Breast epithelium (tissue), 4 donors: ENCODE data around the gene VPS25. TPM values are rescaled to one million over a fixed set of nuclear protein-coding genes. Genes with fewer than 3 reads are reported as not detected.

Experiments
- DNase-seq, 2 donors: peaks; one replicate each; pipeline ENCODE4 v3.0.0-alpha.2; 2019; ENCODE audit warnings: low spot score in 2 of 2
- H3K27ac ChIP-seq, 2 donors: fragments of 200-600 bp; sonication (generic) in 1 of 2; one replicate each; pipeline ENCODE4 v1.5.1; 2016 to 2019; ENCODE audit warnings: mild to moderate bottlenecking in 1 of 2
- H3K27me3 ChIP-seq, 2 donors: fragments of 200-600 bp; sonication (generic) in 1 of 2; one replicate each; pipeline versions ENCODE4 v1.5.1 to v1.6.0; 2017 to 2019; ENCODE audit warnings: control low read depth in 1 of 2, mild to moderate bottlenecking in 1 of 2
- H3K36me3 ChIP-seq: fragments of 200-600 bp; one replicate; pipeline ENCODE4 v1.5.1; 2019
- H3K4me1 ChIP-seq, 2 donors: fragments of 200-600 bp; sonication (generic); one replicate each; pipeline ENCODE4 v1.5.1; 2016 to 2019; ENCODE audit warnings: control low read depth in 1 of 2
- H3K4me3 ChIP-seq, 3 donors: fragments of 200-600 bp; sonication (generic); 1 replicate in 2 of 3; 2 replicates in 1 of 3; pipeline ENCODE4 v1.5.1; 2016 to 2019; ENCODE audit warnings: mild to moderate bottlenecking in 3 of 3, moderate library complexity in 2 of 3
- H3K9me3 ChIP-seq, 2 donors: fragments of 200-600 bp; sonication (generic) in 1 of 2; one replicate each; pipeline ENCODE4 v1.5.1; 2016 to 2019; ENCODE audit warnings: control low read depth in 1 of 2
- POLR2A ChIP-seq: fragments of 450-650 bp; IDR thresholded peaks from one replicate; pipeline ENCODE4 v1.6.1; 2016; ENCODE audit warnings: antibody characterized with exemption, mild to moderate bottlenecking, moderate library complexity
- POLR2AphosphoS5 ChIP-seq, 3 donors: sonication (generic); formaldehyde crosslinking; IDR thresholded peaks; one replicate each; pipeline ENCODE4 v1.6.1; 2017; ENCODE audit warnings: antibody characterized with exemption in 3 of 3
- intact Hi-C: fragments of 100-400 bp; cut with DNase I; formaldehyde crosslinking; loops from one replicate; pipeline ENCODE4 v1.15.1; 2023; ENCODE audit warnings: low total_unique reads
- total RNA-seq, 3 donors: library from RNA; depleted of rRNA; stranded (reverse); fragments of >200 nt; gene quantifications; one replicate each; pipeline ENCODE4 v1.1.0, GENCODE V29; 2016
- TF ChIP-seq, protein P1 (sequence below), 3 donors: fragments of 450-650 bp; IDR thresholded peaks; one replicate each; pipeline ENCODE4 v1.5.1; 2016 to 2017; ENCODE audit warnings: antibody characterized with exemption in 3 of 3, mild to moderate bottlenecking in 3 of 3, moderate library complexity in 3 of 3

VPS25 gene
- total RNA-seq, 3 donors from 2014 or later: 53.4 to 70.4 (median 61.9) TPM

- Histone ChIP-seq H3K27me3 (no peaks in the 10 kb centered on the region), H3K36me3 (no peaks in the 10 kb centered on the region), H3K27ac (peak overlapping the region; percentile 81), H3K4me1 (peaks cover 4 to 12% of the 10 kb centered on the region in 2 donors), H3K9me3 (no peaks in the 10 kb centered on the region), H3K4me3 (peak overlapping the region; percentile 71 to 88 (median 75))
- TF ChIP-seq, protein P1, sequence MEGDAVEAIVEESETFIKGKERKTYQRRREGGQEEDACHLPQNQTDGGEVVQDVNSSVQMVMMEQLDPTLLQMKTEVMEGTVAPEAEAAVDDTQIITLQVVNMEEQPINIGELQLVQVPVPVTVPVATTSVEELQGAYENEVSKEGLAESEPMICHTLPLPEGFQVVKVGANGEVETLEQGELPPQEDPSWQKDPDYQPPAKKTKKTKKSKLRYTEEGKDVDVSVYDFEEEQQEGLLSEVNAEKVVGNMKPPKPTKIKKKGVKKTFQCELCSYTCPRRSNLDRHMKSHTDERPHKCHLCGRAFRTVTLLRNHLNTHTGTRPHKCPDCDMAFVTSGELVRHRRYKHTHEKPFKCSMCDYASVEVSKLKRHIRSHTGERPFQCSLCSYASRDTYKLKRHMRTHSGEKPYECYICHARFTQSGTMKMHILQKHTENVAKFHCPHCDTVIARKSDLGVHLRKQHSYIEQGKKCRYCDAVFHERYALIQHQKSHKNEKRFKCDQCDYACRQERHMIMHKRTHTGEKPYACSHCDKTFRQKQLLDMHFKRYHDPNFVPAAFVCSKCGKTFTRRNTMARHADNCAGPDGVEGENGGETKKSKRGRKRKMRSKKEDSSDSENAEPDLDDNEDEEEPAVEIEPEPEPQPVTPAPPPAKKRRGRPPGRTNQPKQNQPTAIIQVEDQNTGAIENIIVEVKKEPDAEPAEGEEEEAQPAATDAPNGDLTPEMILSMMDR (IDR thresholded peaks at IDR 0.05): no peak
- TF ChIP-seq POLR2AphosphoS5 (IDR thresholded peaks at IDR 0.05) (no peak), POLR2A (no peak)
- intact Hi-C loops: no loop called here
- DNase-seq: no peak
These were observed 24.1 kb downstream of the VPS25 start for GRCh38 chr17:42797067-42798007.

DNA sequence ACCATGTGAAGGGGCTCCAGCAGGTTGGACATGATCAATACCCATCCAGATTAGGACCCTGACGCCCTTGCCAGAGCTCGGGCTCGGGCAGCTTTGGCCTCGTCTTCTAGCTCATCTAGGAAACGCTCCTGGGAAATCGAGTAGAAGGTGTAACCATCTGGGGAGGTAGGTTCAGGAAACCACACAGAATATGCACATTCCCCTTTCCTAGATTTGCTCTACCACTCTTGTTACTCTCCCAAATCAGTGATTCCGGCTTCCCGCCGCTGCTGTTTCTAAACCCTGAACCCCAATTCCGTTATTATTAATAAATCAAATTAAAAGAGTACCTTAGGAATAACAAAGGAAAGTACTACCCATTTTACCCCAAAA is 24.7 kb downstream of the VPS25 start:
- TF ChIP-seq POLR2A: no peak
- TF ChIP-seq, protein P1 (IDR thresholded peaks at IDR 0.05): no peak
- DNase-seq: no peak
- Histone ChIP-seq H3K36me3 (no peaks in the 10 kb centered on the region), H3K4me1 (peaks cover 4 to 12% of the 10 kb centered on the region in 2 donors), H3K9me3 (no peaks in the 10 kb centered on the region), H3K27me3 (no peaks in the 10 kb centered on the region), H3K27ac (peak overlapping the region; percentile 81), H3K4me3 (peak overlapping the region; percentile 71 to 88 (median 75))
- intact Hi-C loops: no loop called here

DNA sequence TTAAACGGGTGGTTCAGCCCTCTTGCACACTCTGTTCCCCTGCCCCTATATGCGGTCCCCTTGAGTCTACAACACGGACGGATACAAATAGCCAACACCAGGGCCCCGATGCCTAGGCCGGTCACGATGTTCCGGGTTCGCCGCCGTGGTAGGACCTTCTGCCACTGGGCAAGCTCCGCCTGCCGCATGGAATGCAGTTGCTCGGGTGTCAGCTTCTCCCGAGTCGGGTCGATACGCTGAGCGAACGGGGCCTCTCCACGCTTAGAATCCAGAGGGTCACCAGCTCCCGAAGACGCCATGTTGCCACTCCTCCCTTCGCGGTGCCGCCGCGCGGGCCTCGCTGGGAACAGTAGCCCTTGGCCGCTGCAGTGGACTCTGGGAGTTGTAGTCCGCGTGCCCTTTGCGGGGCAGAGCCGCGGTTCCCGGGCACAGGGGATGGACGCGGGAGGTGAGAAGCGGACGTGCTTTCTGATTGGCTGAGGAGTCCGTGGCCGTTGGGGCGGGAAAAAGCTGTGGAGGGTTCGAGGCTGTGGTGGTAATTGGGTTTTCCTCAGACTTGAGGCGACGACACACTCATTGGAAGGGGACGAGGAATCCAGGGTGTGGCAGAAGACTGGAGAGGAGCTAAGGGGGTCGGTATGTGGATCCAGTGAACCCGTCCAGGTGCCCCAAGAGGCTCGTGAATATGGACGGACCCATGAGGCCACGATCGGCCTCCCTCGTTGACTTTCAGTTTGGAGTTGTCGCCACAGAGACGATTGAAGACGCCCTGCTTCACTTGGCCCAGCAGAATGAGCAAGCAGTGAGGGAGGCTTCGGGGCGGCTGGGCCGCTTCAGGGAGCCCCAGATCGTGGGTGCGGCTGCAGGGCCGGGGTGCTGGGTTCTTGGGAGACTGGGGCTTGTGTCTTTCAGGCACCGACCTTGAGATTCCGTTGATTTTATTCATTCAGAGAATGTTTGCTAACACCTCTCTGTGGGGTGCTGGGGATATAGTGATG is 25.4 kb downstream of the VPS25 start, which contains the start of the genes CNTD1 and COA3:
Gene CNTD1 (plus strand): TSS at position 479 of the 998 bp plus-strand sequence. CDS start 207 bp downstream, at position 686.
Gene COA3 (minus strand): TSS at position 322 of the 998 bp plus-strand sequence. CDS start 23 bp downstream, at position 299.
- DNase-seq: peak; percentile 63 to 79
- H3K4me3 ChIP-seq: peak within 1 kb of the TSS; percentile 71 to 88 (median 75)
- intact Hi-C loops: no loop called here
- H3K27ac ChIP-seq: peak within 1 kb of the TSS; percentile 81
- H3K4me1 ChIP-seq: peaks cover 4 to 12% of the 10 kb centered on the region in 2 donors
- no peaks in the 10 kb centered on the region for H3K9me3 ChIP-seq
- no peaks in the 10 kb centered on the region for H3K36me3 ChIP-seq
- H3K27me3 ChIP-seq: no peaks in the 10 kb centered on the region
- TF ChIP-seq POLR2AphosphoS5 (IDR thresholded peaks at IDR 0.05) (peak; percentile 38 to 61 (median 48)), POLR2A (no peak)
- TF ChIP-seq, protein P1 (IDR thresholded peaks at IDR 0.05): no peak

- Histone ChIP-seq H3K9me3 (no peaks in the 10 kb centered on the region), H3K36me3 (no peaks in the 10 kb centered on the region), H3K27me3 (no peaks in the 10 kb centered on the region), H3K4me1 (no peaks in the 10 kb centered on the region), H3K4me3 (no peak overlapping the region), H3K27ac (peak overlapping the region; percentile 83 to 85)
- intact Hi-C loops: no loop called here
- DNase-seq: no peak
- no peak for TF ChIP-seq POLR2A
These were observed 30.0 kb downstream of the VPS25 start for GRCh38 chr17:42803074-42803883.
